ENCODE results near the gene SLC25A42. TPM values are rescaled to one million over a fixed set of nuclear protein-coding genes. Genes with fewer than 3 reads are reported as not detected.

The SLC25A42 gene
- total and polyA plus RNA-seq, 2 of the 4 experiments (the other 2 are of a cell fraction) = 2.0 to 9.9 TPM

DNA sequence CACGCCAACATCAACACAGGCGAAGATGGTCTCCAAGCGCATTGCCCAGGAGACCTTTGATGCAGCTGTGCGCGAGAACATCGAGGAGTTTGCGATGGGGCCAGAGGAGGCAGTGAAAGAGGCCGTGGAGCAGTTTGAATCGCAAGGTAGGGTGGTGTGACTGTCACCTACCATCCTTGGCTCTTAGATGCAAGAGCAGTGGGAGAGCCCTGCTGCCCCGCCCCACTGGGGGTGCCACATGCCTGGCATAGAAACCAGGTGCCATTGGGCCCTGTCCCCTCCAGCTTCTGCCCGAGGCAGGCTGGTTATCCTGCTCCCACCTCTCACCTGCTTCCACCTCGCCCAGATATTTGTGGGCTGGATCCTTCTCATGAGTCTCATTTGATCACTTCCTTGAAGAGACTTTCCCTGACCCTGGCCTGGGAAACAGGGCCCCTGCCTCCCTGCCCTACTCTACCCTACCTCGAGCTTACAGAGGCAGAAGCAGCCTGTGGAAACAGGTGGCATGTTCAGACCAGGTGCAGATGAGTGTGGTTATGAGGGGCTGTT is 21.0 kb upstream of the SLC25A42 start:
- no peak overlapping the region for H3K18ac ChIP-seq (ENCODE audit: low read depth, low read length)
- H4K91ac ChIP-seq (ENCODE audit: insufficient read depth, low read depth, low read length) = no peak overlapping the region
- no peak overlapping the region for H2BK15ac ChIP-seq (ENCODE audit: low read depth, low read length)
- peaks cover 25% of the 10 kb centered on the region for H3K36me3 ChIP-seq (ENCODE audit: control insufficient read depth, insufficient read depth, low read length)
- DNase-seq (no peak), ATAC-seq (ENCODE audit: low read depth) (no peak)
- peak overlapping the region; percentile 23 for H2AFZ ChIP-seq (replicated peaks; ENCODE audit: low read length, poor library complexity)
- peaks cover 40 to 47% of the 10 kb centered on the region in 2 experiments for H3K79me1 ChIP-seq (ENCODE audit: low read depth in 1 of 2, low read length in 2 of 2)
- H4K8ac ChIP-seq (ENCODE audit: low read depth in 2 of 2, low read length in 2 of 2) = no peak overlapping the region
- in situ Hi-C loops (cut with MboI; ENCODE audit: low sequenced_read_pairs) (no loop called here), intact Hi-C loops (cut with micrococcal nuclease) (no loop called here), dilution Hi-C loops (cut with HindIII; ENCODE audit: low sequenced_read_pairs, unreplicated experiment) (no loop called here)
- H3K9me3 ChIP-seq (ENCODE audit: control insufficient read depth, insufficient read depth, low read length) = no peaks in the 10 kb centered on the region; the same call in 1 of the 2 replicates
- H3K4ac ChIP-seq (ENCODE audit: low read depth, low read length) = no peak overlapping the region
- no peak overlapping the region for H3K4me3 ChIP-seq (ENCODE audit: insufficient read depth, low read depth, low read length)
- no peak overlapping the region for H3K14ac ChIP-seq (replicated peaks; ENCODE audit: low read depth, low read length)
- no peak overlapping the region for H2BK20ac ChIP-seq (ENCODE audit: low read depth, low read length)
- H2AK9ac ChIP-seq (replicated peaks; ENCODE audit: low read depth, low read length, poor library complexity) = peak overlapping the region; percentile 13
- WGBS, 2 experiments (ENCODE audit: extremely low coverage in 2 of 2, insufficient read length in 1 of 2) = 100% methylated on average over 2 of the region's 13 CpGs; no CpG with 5 or more reads in 1 of the 2 experiments
- no peak overlapping the region for H3K9ac ChIP-seq (ENCODE audit: low read depth, low read length)
- H3K4me1 ChIP-seq (ENCODE audit: control insufficient read depth, insufficient read depth, low read length) = peaks cover 4% of the 10 kb centered on the region; the same call in 1 of the 2 replicates
- POLR2A ChIA-PET (ENCODE audit: unreplicated experiment) = no interaction called here
- CTCF ChIA-PET = no interaction called here
- TF ChIP-seq CEBPB (IDR thresholded peaks at IDR 0.05; ENCODE audit: low read depth, low read length) = no peak
- TF ChIP-seq, protein P1, sequence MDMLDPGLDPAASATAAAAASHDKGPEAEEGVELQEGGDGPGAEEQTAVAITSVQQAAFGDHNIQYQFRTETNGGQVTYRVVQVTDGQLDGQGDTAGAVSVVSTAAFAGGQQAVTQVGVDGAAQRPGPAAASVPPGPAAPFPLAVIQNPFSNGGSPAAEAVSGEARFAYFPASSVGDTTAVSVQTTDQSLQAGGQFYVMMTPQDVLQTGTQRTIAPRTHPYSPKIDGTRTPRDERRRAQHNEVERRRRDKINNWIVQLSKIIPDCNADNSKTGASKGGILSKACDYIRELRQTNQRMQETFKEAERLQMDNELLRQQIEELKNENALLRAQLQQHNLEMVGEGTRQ (IDR thresholded peaks at IDR 0.05; ENCODE audit: low read depth, low read length) = no peak
- TF ChIP-seq NFE2L2 (IDR thresholded peaks at IDR 0.05; ENCODE audit: low read depth, low read length) = no peak
- TF ChIP-seq FOS (IDR thresholded peaks at IDR 0.05; ENCODE audit: low read depth, low read length) = no peak
- TF ChIP-seq, protein P2, sequence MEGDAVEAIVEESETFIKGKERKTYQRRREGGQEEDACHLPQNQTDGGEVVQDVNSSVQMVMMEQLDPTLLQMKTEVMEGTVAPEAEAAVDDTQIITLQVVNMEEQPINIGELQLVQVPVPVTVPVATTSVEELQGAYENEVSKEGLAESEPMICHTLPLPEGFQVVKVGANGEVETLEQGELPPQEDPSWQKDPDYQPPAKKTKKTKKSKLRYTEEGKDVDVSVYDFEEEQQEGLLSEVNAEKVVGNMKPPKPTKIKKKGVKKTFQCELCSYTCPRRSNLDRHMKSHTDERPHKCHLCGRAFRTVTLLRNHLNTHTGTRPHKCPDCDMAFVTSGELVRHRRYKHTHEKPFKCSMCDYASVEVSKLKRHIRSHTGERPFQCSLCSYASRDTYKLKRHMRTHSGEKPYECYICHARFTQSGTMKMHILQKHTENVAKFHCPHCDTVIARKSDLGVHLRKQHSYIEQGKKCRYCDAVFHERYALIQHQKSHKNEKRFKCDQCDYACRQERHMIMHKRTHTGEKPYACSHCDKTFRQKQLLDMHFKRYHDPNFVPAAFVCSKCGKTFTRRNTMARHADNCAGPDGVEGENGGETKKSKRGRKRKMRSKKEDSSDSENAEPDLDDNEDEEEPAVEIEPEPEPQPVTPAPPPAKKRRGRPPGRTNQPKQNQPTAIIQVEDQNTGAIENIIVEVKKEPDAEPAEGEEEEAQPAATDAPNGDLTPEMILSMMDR (conservative IDR thresholded peaks at IDR 0.05; ENCODE audit: low read depth, low read length) = no peak
- no peak for TF ChIP-seq SMC3 (IDR thresholded peaks at IDR 0.05; ENCODE audit: low read depth, low read length)
- TF ChIP-seq POLR2A (IDR thresholded peaks at IDR 0.05; ENCODE audit: low read depth, low read length) = no peak
- no peak for TF ChIP-seq MXI1 (IDR thresholded peaks at IDR 0.05; ENCODE audit: borderline replicate concordance, low read depth, low read length)
- no peak for TF ChIP-seq BHLHE40 (IDR thresholded peaks at IDR 0.05; ENCODE audit: low read depth, low read length)
- no peak for TF ChIP-seq RCOR1 (IDR thresholded peaks at IDR 0.05; ENCODE audit: insufficient replicate concordance, low read length)
- no peak for TF ChIP-seq MAFK (IDR thresholded peaks at IDR 0.05; ENCODE audit: low read depth, low read length)
- no peak for TF ChIP-seq RAD21 (IDR thresholded peaks at IDR 0.05; ENCODE audit: low read length)
- no peak overlapping the region for H3K23ac ChIP-seq (ENCODE audit: low read depth, low read length)
- no peak overlapping the region for H4K5ac ChIP-seq (ENCODE audit: low read depth, low read length)
- H3K9me1 ChIP-seq (ENCODE audit: insufficient read depth, low read length) = peaks cover 9% of the 10 kb centered on the region
- H3K27ac ChIP-seq (ENCODE audit: insufficient read depth, low read length) = no peak overlapping the region
- H3K56ac ChIP-seq (ENCODE audit: extremely low read depth, insufficient read depth, low read length) = no peak overlapping the region
- no peaks in the 10 kb centered on the region for H3K27me3 ChIP-seq (ENCODE audit: control insufficient read depth, insufficient read depth, low read length)
- no peak overlapping the region for H2BK5ac ChIP-seq (ENCODE audit: low read depth, low read length, poor library complexity, severe bottlenecking)
- H2BK120ac ChIP-seq (ENCODE audit: low read depth, low read length) = no peak overlapping the region
- BruUV-seq (replicated peaks) = no TSS peak
- no peak overlapping the region for H2AK5ac ChIP-seq (ENCODE audit: low read depth, low read length)
- H4K20me1 ChIP-seq (ENCODE audit: insufficient read depth, low read length) = peaks cover 11% of the 10 kb centered on the region
- H3K4me2 ChIP-seq (ENCODE audit: low read depth, low read length) = no peak overlapping the region
